Ovary (tissue), 3 donors: ENCODE data around the gene PIP.

Experiments used
- CTCF ChIP-seq, 3 donors: fragments of 450-650 bp in 2 of 3; fragments of 200-600 bp in 1 of 3; IDR thresholded peaks; one replicate each; pipeline versions ENCODE4 v1.5.1 to v1.8.0; 2016 to 2022; ENCODE audit warnings: antibody characterized with exemption in 3 of 3, mild to moderate bottlenecking in 1 of 3
- EP300 ChIP-seq: sonication (generic); formaldehyde crosslinking; IDR thresholded peaks from one replicate; pipeline ENCODE4 v1.6.1; 2017; ENCODE audit warnings: antibody characterized with exemption
- donor health status: DM: no; HTN: no; CAD: no.

GRCh38 chr7:143176128-143176527, 44.3 kb downstream of the PIP start:
- TF ChIP-seq CTCF (IDR thresholded peaks at IDR 0.05) = no peak
- TF ChIP-seq EP300 = no peak
